HEK293 (cell line): Measurements from ENCODE around the gene AKT3.

Source experiments
- CTCF ChIA-PET: fragments of 350-600 bp; formaldehyde crosslinking; extraction: SDS; loops from one replicate; lab custom pipeline; 2021; ENCODE audit warnings: antibody characterized with exemption; lab: Yijun Ruan, JAX
- POLR2A ChIA-PET: fragments of 300-600 bp; formaldehyde crosslinking; extraction: SDS; loops from one replicate; lab custom pipeline; 2020; ENCODE audit warnings: antibody characterized with exemption, inconsistent platforms; lab: Yijun Ruan, JAX
- H3K27ac ChIP-seq: fragments of 200-500 bp; sonication (Bioruptor generic); 2 replicates; pipeline ENCODE4 v1.5.1; 2014; ENCODE audit warnings: low read depth, low read length, control low read depth, inconsistent platforms; ENCODE audit errors: extremely low read depth
- H3K36me3 ChIP-seq, 2 experiments: fragments of 200-500 bp in 1 of 2; sonication (Bioruptor generic) in 1 of 2; 1 replicate in 1 of 2; 2 replicates in 1 of 2; pipeline ENCODE4 v1.5.1; 2014 to 2017; ENCODE audit warnings: inconsistent platforms in 2 of 2, low read length in 2 of 2; ENCODE audit not compliant: control insufficient read depth in 2 of 2, insufficient read depth in 1 of 2
- H3K4me1 ChIP-seq: fragments of 200-500 bp; sonication (Bioruptor generic); 2 replicates; pipeline ENCODE4 v1.5.1; 2014; ENCODE audit warnings: mild to moderate bottlenecking, low read length, inconsistent platforms; ENCODE audit not compliant: control insufficient read depth, insufficient read depth
- H3K4me3 ChIP-seq: 2 replicates; pipeline ENCODE4 v1.5.1; 2011; ENCODE audit warnings: low read depth, mild to moderate bottlenecking, control low read depth, low read length, moderate library complexity
- H3K9me3 ChIP-seq: fragments of 200-500 bp; sonication (Bioruptor generic); 2 replicates; pipeline ENCODE4 v1.5.1; 2014; ENCODE audit warnings: low read depth, low read length, inconsistent platforms; ENCODE audit not compliant: control insufficient read depth, insufficient read depth
- EGR2 ChIP-seq: fragments of 450-650 bp; formaldehyde crosslinking; IDR thresholded peaks from 2 replicates; pipeline ENCODE4 v1.5.1; 2016; ENCODE audit warnings: low read depth, missing biosample characterization, missing genetic modification characterization
- GFI1B ChIP-seq: fragments of 450-650 bp; formaldehyde crosslinking; IDR thresholded peaks from 2 replicates; pipeline ENCODE4 v1.5.1; 2016; ENCODE audit warnings: missing biosample characterization, missing genetic modification characterization
- GLI2 ChIP-seq: fragments of 450-650 bp; formaldehyde crosslinking; IDR thresholded peaks from 2 replicates; pipeline ENCODE4; 2017; ENCODE audit warnings: missing biosample characterization, missing genetic modification characterization, low read depth, borderline replicate concordance
- HOXC10 ChIP-seq: sonication (generic); formaldehyde crosslinking; IDR thresholded peaks from 2 replicates; pipeline ENCODE4 v1.8.1; 2023; ENCODE audit warnings: mild to moderate bottlenecking, missing genetic modification reagents
- HOXD13 ChIP-seq: sonication (generic); formaldehyde crosslinking; IDR thresholded peaks from 2 replicates; pipeline ENCODE4 v1.8.0; 2022; ENCODE audit warnings: missing genetic modification reagents, borderline replicate concordance
- IKZF3 ChIP-seq: fragments of 450-650 bp; IDR thresholded peaks from 2 replicates; pipeline ENCODE4 v1.5.0; 2018; ENCODE audit warnings: missing biosample characterization, mild to moderate bottlenecking, missing genetic modification characterization, moderate library complexity
- KLF7 ChIP-seq: fragments of 450-650 bp; formaldehyde crosslinking; IDR thresholded peaks from 2 replicates; pipeline ENCODE4 v1.5.1; 2016; ENCODE audit warnings: missing biosample characterization, missing genetic modification characterization, borderline replicate concordance
- SP2 ChIP-seq: fragments of 450-650 bp; formaldehyde crosslinking; IDR thresholded peaks from 2 replicates; pipeline ENCODE4 v1.5.1; 2016; ENCODE audit warnings: missing biosample characterization, missing genetic modification characterization
- SP7 ChIP-seq: fragments of 450-650 bp; formaldehyde crosslinking; IDR thresholded peaks from 2 replicates; pipeline ENCODE4 v1.5.1; 2016; ENCODE audit warnings: missing biosample characterization, missing genetic modification characterization
- ZBTB17 ChIP-seq: fragments of 450-650 bp; formaldehyde crosslinking; IDR thresholded peaks from 2 replicates; pipeline ENCODE4 v1.5.1; 2016; ENCODE audit warnings: missing biosample characterization, missing genetic modification characterization
- ZFHX2 ChIP-seq: fragments of 450-650 bp; formaldehyde crosslinking; conservative IDR thresholded peaks from 2 replicates; pipeline ENCODE4 v1.5.1; 2016; ENCODE audit warnings: missing biosample characterization, missing genetic modification characterization
- ZFP41 ChIP-seq: fragments of 450-650 bp; formaldehyde crosslinking; IDR thresholded peaks from 2 replicates; pipeline ENCODE4 v1.5.1; 2016; ENCODE audit warnings: missing biosample characterization, missing genetic modification characterization, borderline replicate concordance
- ZNF10 ChIP-seq: fragments of 450-650 bp; formaldehyde crosslinking; IDR thresholded peaks from 2 replicates; pipeline ENCODE4 v1.5.1; 2017; ENCODE audit warnings: missing biosample characterization, missing genetic modification characterization
- ZNF146 ChIP-seq: fragments of 450-650 bp; formaldehyde crosslinking; IDR thresholded peaks from 2 replicates; pipeline ENCODE4 v1.5.1; 2016; ENCODE audit warnings: missing biosample characterization, missing genetic modification characterization
- ZNF335 ChIP-seq: fragments of 450-650 bp; formaldehyde crosslinking; conservative IDR thresholded peaks from 2 replicates; pipeline ENCODE4 v1.5.1; 2016; ENCODE audit warnings: missing biosample characterization, missing genetic modification characterization
- ZNF341 ChIP-seq: fragments of 450-650 bp; formaldehyde crosslinking; IDR thresholded peaks from 2 replicates; pipeline ENCODE4; 2016; ENCODE audit warnings: low read depth, missing biosample characterization, missing genetic modification characterization
- ZNF354C ChIP-seq: fragments of 450-650 bp; formaldehyde crosslinking; IDR thresholded peaks from 2 replicates; pipeline ENCODE4 v1.5.1; 2016; ENCODE audit warnings: missing biosample characterization, missing genetic modification characterization, low read depth, borderline replicate concordance
- ZNF398 ChIP-seq: fragments of 450-650 bp; formaldehyde crosslinking; IDR thresholded peaks from 2 replicates; pipeline ENCODE4 v1.5.1; 2017; ENCODE audit warnings: missing biosample characterization, missing genetic modification characterization
- ZNF501 ChIP-seq: fragments of 450-650 bp; formaldehyde crosslinking; IDR thresholded peaks from 2 replicates; pipeline ENCODE4 v1.5.1; 2016; ENCODE audit warnings: missing biosample characterization, missing genetic modification characterization
- ZNF544 ChIP-seq: fragments of 450-650 bp; formaldehyde crosslinking; IDR thresholded peaks from 2 replicates; pipeline ENCODE4 v1.5.0; 2017; ENCODE audit warnings: missing biosample characterization, missing genetic modification characterization
- ZNF561 ChIP-seq: fragments of 450-650 bp; IDR thresholded peaks from 2 replicates; pipeline ENCODE4 v1.5.1; 2018; ENCODE audit warnings: missing biosample characterization, missing genetic modification characterization, borderline replicate concordance
- ZNF623 ChIP-seq: fragments of 450-650 bp; formaldehyde crosslinking; IDR thresholded peaks from 2 replicates; pipeline ENCODE4 v1.5.1; 2016; ENCODE audit warnings: missing biosample characterization, missing genetic modification characterization
- ZNF629 ChIP-seq: fragments of 450-650 bp; formaldehyde crosslinking; IDR thresholded peaks from 2 replicates; pipeline ENCODE4 v1.5.1; 2017; ENCODE audit warnings: missing biosample characterization, missing genetic modification characterization
- ZNF654 ChIP-seq: fragments of 450-650 bp; formaldehyde crosslinking; IDR thresholded peaks from 2 replicates; pipeline ENCODE4 v1.5.1; 2016; ENCODE audit warnings: low read depth, missing biosample characterization, missing genetic modification characterization
- ZNF660 ChIP-seq: fragments of 450-650 bp; IDR thresholded peaks from 2 replicates; pipeline ENCODE4 v1.5.1; 2018; ENCODE audit warnings: missing biosample characterization, mild to moderate bottlenecking, missing genetic modification characterization
- ZNF747 ChIP-seq: fragments of 450-650 bp; formaldehyde crosslinking; IDR thresholded peaks from 2 replicates; pipeline ENCODE4 v1.5.1; 2016; ENCODE audit warnings: missing biosample characterization, missing genetic modification characterization
- ZNF76 ChIP-seq: fragments of 450-650 bp; formaldehyde crosslinking; IDR thresholded peaks from 2 replicates; pipeline ENCODE4; 2016; ENCODE audit warnings: low read depth, missing biosample characterization, missing genetic modification characterization, borderline replicate concordance
- ZNF768 ChIP-seq: fragments of 450-650 bp; formaldehyde crosslinking; IDR thresholded peaks from 2 replicates; pipeline ENCODE4 v1.5.1; 2018; ENCODE audit warnings: missing biosample characterization, mild to moderate bottlenecking, missing genetic modification characterization
- ZNF792 ChIP-seq: fragments of 450-650 bp; formaldehyde crosslinking; IDR thresholded peaks from 2 replicates; pipeline ENCODE4 v1.5.1; 2016; ENCODE audit warnings: missing biosample characterization, missing genetic modification characterization
- ZSCAN4 ChIP-seq: fragments of 450-650 bp; formaldehyde crosslinking; IDR thresholded peaks from 2 replicates; pipeline ENCODE4 v1.5.1; 2017; ENCODE audit warnings: missing biosample characterization, missing genetic modification characterization
- ZXDB ChIP-seq: fragments of 450-650 bp; formaldehyde crosslinking; IDR thresholded peaks from 2 replicates; pipeline ENCODE4 v1.5.1; 2016; ENCODE audit warnings: missing biosample characterization, missing genetic modification characterization
- TF ChIP-seq, protein P1 (sequence below): fragments of 450-650 bp; formaldehyde crosslinking; IDR thresholded peaks from 2 replicates; pipeline ENCODE4 v1.5.1; 2017; ENCODE audit warnings: missing biosample characterization, missing genetic modification characterization
- TF ChIP-seq, protein P2 (sequence below): fragments of 450-650 bp; formaldehyde crosslinking; IDR thresholded peaks from 2 replicates; pipeline ENCODE4 v1.5.1; 2016; ENCODE audit warnings: missing biosample characterization, missing genetic modification characterization

AKT3 gene

DNA sequence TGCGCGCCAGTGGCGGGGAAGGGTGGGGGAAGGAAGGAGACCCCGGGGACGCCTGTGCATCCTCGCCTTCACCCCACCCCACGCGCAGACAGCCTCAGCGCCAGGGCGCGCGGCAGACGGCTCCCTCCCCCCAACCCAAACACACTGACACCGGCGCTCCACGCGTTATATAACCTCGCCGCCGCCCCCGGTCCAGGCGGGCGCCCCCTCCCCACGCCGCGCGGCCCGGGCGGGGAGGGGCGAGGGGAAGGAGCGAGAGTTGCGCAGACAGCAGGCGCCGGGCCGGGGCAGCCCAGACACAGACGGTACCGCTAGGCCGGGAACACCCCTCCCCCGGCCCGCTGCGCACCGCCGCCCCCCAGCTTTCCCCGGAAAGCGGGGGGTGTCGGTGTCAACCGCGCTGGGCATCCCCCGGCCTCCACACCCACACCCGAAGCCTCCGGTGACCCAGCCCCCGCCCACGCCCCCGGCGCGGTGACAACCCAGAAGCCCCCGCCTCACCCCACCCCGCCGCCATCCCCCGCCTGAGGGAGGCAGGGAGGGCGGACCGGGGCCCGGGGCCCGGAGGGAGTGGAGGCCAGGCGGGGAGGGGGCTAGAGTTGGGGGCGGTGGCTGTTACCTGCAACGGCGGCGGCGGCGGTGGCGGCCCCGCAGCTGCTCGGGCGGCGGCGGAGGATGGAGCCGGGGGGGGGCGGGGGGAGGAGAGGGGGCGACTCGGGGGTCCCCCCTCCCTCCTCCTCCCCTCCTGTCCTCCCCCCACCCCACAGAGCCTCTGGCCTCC lies 432 bp downstream of the AKT3 start (continued):
- TF ChIP-seq HOXD13 (CRISPR knock-in tag): no peak
- no peak for TF ChIP-seq ZSCAN4
- peak; percentile 81 for TF ChIP-seq ZNF335 (tag by site-specific recombination)
- no peak for TF ChIP-seq ZFP41 (tag by site-specific recombination)
- TF ChIP-seq ZNF792: no peak
- no peak for TF ChIP-seq ZNF623
- TF ChIP-seq HOXC10 (CRISPR knock-in tag): no peak
- TF ChIP-seq GLI2 (tag by site-specific recombination): no peak
- TF ChIP-seq ZNF768 (tag by site-specific recombination): no peak
- TF ChIP-seq ZNF654 (tag by site-specific recombination): no peak
- TF ChIP-seq ZNF629 (tag by site-specific recombination): no peak
- peak; percentile 94 for TF ChIP-seq ZFHX2 (tag by site-specific recombination)
- no peak for TF ChIP-seq ZNF544 (tag by site-specific recombination)
- TF ChIP-seq ZNF76 (tag by site-specific recombination): peak; percentile 61; the same call in 1 of the 2 replicates
- peak; percentile 95 for TF ChIP-seq ZNF341
- no peak for TF ChIP-seq KLF7 (tag by site-specific recombination)

- no peaks in the 10 kb centered on the region for H3K36me3 ChIP-seq
- POLR2A ChIA-PET: interaction anchor here (1.3 to 1.6 kb wide), 2 partner anchors 11 to 199 kb away, joined by 3 to 9 read pairs; no protein-coding TSS in a partner anchor
- CTCF ChIA-PET: interaction anchor here (0.6 kb wide), 1 partner anchor 171 kb away, joined by 3 read pairs; no protein-coding TSS in a partner anchor
- H3K9me3 ChIP-seq: no peaks in the 10 kb centered on the region
- H3K27ac ChIP-seq: peak overlapping the region; percentile 99
- H3K4me1 ChIP-seq: peaks cover 18% of the 10 kb centered on the region
- H3K4me3 ChIP-seq: peak overlapping the region; percentile 89
- TF ChIP-seq SP7: peak; percentile 49; the same call in 1 of the 2 replicates
- TF ChIP-seq IKZF3 (tag by site-specific recombination): peak; percentile 66; the same call in 1 of the 2 replicates
- TF ChIP-seq, protein P1, sequence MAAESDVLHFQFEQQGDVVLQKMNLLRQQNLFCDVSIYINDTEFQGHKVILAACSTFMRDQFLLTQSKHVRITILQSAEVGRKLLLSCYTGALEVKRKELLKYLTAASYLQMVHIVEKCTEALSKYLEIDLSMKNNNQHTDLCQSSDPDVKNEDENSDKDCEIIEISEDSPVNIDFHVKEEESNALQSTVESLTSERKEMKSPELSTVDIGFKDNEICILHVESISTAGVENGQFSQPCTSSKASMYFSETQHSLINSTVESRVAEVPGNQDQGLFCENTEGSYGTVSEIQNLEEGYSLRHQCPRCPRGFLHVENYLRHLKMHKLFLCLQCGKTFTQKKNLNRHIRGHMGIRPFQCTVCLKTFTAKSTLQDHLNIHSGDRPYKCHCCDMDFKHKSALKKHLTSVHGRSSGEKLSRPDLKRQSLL (tag by site-specific recombination): no peak
- peak; percentile 50; the same call in 1 of the 2 replicates for TF ChIP-seq GFI1B
- peak; percentile 31; the same call in 1 of the 2 replicates for TF ChIP-seq SP2 (tag by site-specific recombination)
- peak; percentile 60; the same call in 1 of the 2 replicates for TF ChIP-seq ZXDB
- TF ChIP-seq ZNF792: peak; percentile 35; the same call in 1 of the 2 replicates
- TF ChIP-seq EGR2 (tag by site-specific recombination): peak; percentile 63; the same call in 1 of the 2 replicates
- TF ChIP-seq HOXC10 (CRISPR knock-in tag): no peak
- TF ChIP-seq, protein P2, sequence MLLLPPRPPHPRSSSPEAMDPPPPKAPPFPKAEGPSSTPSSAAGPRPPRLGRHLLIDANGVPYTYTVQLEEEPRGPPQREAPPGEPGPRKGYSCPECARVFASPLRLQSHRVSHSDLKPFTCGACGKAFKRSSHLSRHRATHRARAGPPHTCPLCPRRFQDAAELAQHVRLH: no peak
- peak; percentile 16; the same call in 1 of the 2 replicates for TF ChIP-seq ZNF629 (tag by site-specific recombination)
- no peak for TF ChIP-seq ZNF747 (tag by site-specific recombination)
- TF ChIP-seq ZNF10 (tag by site-specific recombination): no peak
- no peak for TF ChIP-seq ZNF398 (tag by site-specific recombination)
- TF ChIP-seq ZNF335 (tag by site-specific recombination): peak; percentile 98
- TF ChIP-seq ZFHX2 (tag by site-specific recombination): no peak
- peak; percentile 48 for TF ChIP-seq ZNF660 (tag by site-specific recombination)
- no peak for TF ChIP-seq ZNF354C (tag by site-specific recombination)
- no peak for TF ChIP-seq ZNF146
- TF ChIP-seq ZNF341: peak; percentile 95
- peak; percentile 88 for TF ChIP-seq ZBTB17 (tag by site-specific recombination)
- peak; percentile 66; the same call in 1 of the 2 replicates for TF ChIP-seq ZNF501
- TF ChIP-seq ZNF561 (tag by site-specific recombination): no peak
These were observed 1.1 kb downstream of the AKT3 start for GRCh38 chr1:243848858-243849420.
